Stimulated activated CD4-positive, alpha-beta T cell treated with anti-CD3 and anti-CD28 coated beads, Interleukin-4, amount 100 ng/mL, for 48 hours (primary cell): ENCODE data around the gene SHISA5.
"Not testable (repeated sequence)": the region's sequence is repeated elsewhere in the genome, so short reads cannot be mapped to it uniquely, and the experiment has no call there.

Experiments used
- DNase-seq, 2 donors: peaks; one replicate each; pipeline ENCODE4 v3.0.0-alpha.2; 2020; ENCODE audit warnings: low read depth in 2 of 2

SHISA5 gene

GRCh38 chr3:48504051-48504946, at the start of gene SHISA5:
TSS of gene SHISA5 (minus strand) at chr3:48504174. CDS start at chr3:48504094, 80 bp downstream.
- peak; percentile 43 to 46 for DNase-seq

- DNase-seq = no peak
Measured at GRCh38 chr3:48553361-48553760, 49.4 kb upstream of the SHISA5 start.

GRCh38 chr3:48552111-48552951, 48.4 kb upstream of the SHISA5 start:
- no peak for DNase-seq

- not testable (repeated sequence) for DNase-seq
Measured at GRCh38 chr3:48551651-48552050, 47.7 kb upstream of the SHISA5 start.

GRCh38 chr3:48548729-48549705, 45.0 kb upstream of the SHISA5 start:
- peak; percentile 78 to 82 for DNase-seq

GRCh38 chr3:48548126-48548525, 44.2 kb upstream of the SHISA5 start:
- no peak for DNase-seq

GRCh38 chr3:48546203-48546829, 42.3 kb upstream of the SHISA5 start:
- no peak for DNase-seq

GRCh38 chr3:48544141-48544540, 40.2 kb upstream of the SHISA5 start:
- DNase-seq = no peak

- no peak for DNase-seq
Measured at GRCh38 chr3:48543271-48543866, 39.4 kb upstream of the SHISA5 start.

- no peak for DNase-seq
Measured at GRCh38 chr3:48538451-48538850, 34.5 kb upstream of the SHISA5 start.

GRCh38 chr3:48536785-48537184, 32.8 kb upstream of the SHISA5 start:
- DNase-seq = no peak

GRCh38 chr3:48536116-48536515, 32.1 kb upstream of the SHISA5 start:
- DNase-seq = no peak

- no peak for DNase-seq
Measured at GRCh38 chr3:48535578-48535977, 31.6 kb upstream of the SHISA5 start.

- DNase-seq = no peak
Measured at GRCh38 chr3:48532977-48533337, 29.0 kb upstream of the SHISA5 start.

GRCh38 chr3:48532271-48532976, 28.4 kb upstream of the SHISA5 start:
- no peak for DNase-seq

GRCh38 chr3:48530701-48531100, 26.7 kb upstream of the SHISA5 start:
- DNase-seq = not testable (repeated sequence)

GRCh38 chr3:48528754-48529153, 24.8 kb upstream of the SHISA5 start:
- DNase-seq = no peak

GRCh38 chr3:48528048-48528447, 24.1 kb upstream of the SHISA5 start:
- no peak for DNase-seq

- DNase-seq = no peak
Measured at GRCh38 chr3:48524970-48525369, 21.0 kb upstream of the SHISA5 start.

GRCh38 chr3:48521635-48522034, 17.7 kb upstream of the SHISA5 start:
- DNase-seq = no peak
